IMR-90 (cell line): Measurements from ENCODE around the gene KIF6. TPM values are rescaled to one million over a fixed set of nuclear protein-coding genes. Genes with fewer than 3 reads are reported as not detected.

Experiments
- ATAC-seq: fragments of 200-7000 bp; cut with Tn5 transposase; 2 replicates; pipeline ENCODE4 v1.9.1; 2020; ENCODE audit warnings: low read depth, mild to moderate bottlenecking, moderate library complexity
- BruUV-seq: library from RNA; stranded (reverse); fragments of 400-500 nt; replicated peaks from 2 replicates; lab custom pipeline; 2021; lab: Mats Ljungman, UMichigan
- CTCF ChIA-PET: fragments of 300-600 bp; formaldehyde crosslinking; extraction: SDS; loops from one replicate; lab custom pipeline; 2021; ENCODE audit warnings: antibody characterized with exemption; lab: Yijun Ruan, JAX
- POLR2A ChIA-PET: fragments of 300-600 bp; sonication (Branson Sonifier 250); formaldehyde crosslinking; loops from one replicate; lab custom pipeline; 2022; ENCODE audit warnings: antibody characterized with exemption; ENCODE audit not compliant: unreplicated experiment; lab: Charles Lee
- DNase-seq: peaks from one replicate; pipeline ENCODE4 v3.0.0; 2013
- H2AFZ ChIP-seq: replicated peaks from 2 replicates; pipeline ENCODE3; 2013; ENCODE audit warnings: low read length, mild to moderate bottlenecking; ENCODE audit not compliant: poor library complexity
- H2AK5ac ChIP-seq: 2 replicates; pipeline ENCODE4 v1.6.1; 2013; ENCODE audit warnings: low read depth, low read length, inconsistent platforms
- H2AK9ac ChIP-seq: replicated peaks from 2 replicates; pipeline ENCODE3; 2013; ENCODE audit warnings: mild to moderate bottlenecking, low read depth, low read length, moderate library complexity; ENCODE audit not compliant: poor library complexity
- H2BK120ac ChIP-seq: 2 replicates; pipeline ENCODE4 v1.6.1; 2013; ENCODE audit warnings: low read depth, low read length, inconsistent platforms
- H2BK15ac ChIP-seq: 3 replicates; pipeline ENCODE4 v1.6.1; 2013; ENCODE audit warnings: low read depth, low read length, inconsistent platforms
- H2BK20ac ChIP-seq: 2 replicates; pipeline ENCODE4 v1.6.1; 2013; ENCODE audit warnings: low read depth, mild to moderate bottlenecking, inconsistent platforms, low read length, moderate library complexity
- H2BK5ac ChIP-seq: 2 replicates; pipeline ENCODE4 v1.6.1; 2013; ENCODE audit warnings: mild to moderate bottlenecking, low read depth, low read length, inconsistent platforms; ENCODE audit not compliant: poor library complexity, severe bottlenecking
- H3K14ac ChIP-seq: replicated peaks from 2 replicates; pipeline ENCODE4 v1.6.1; 2013; ENCODE audit warnings: low read depth, low read length, inconsistent platforms
- H3K18ac ChIP-seq: 2 replicates; pipeline ENCODE4 v1.6.1; 2013; ENCODE audit warnings: low read depth, low read length, control low read depth
- H3K23ac ChIP-seq: 2 replicates; pipeline ENCODE4 v1.6.1; 2013; ENCODE audit warnings: low read depth, low read length, inconsistent platforms
- H3K27ac ChIP-seq: 2 replicates; pipeline ENCODE4 v1.5.1; 2013; ENCODE audit warnings: mild to moderate bottlenecking, control low read depth, low read length; ENCODE audit not compliant: insufficient read depth
- H3K27me3 ChIP-seq: 2 replicates; pipeline ENCODE4 v1.6.1; 2013; ENCODE audit warnings: low read length; ENCODE audit not compliant: control insufficient read depth, insufficient read depth
- H3K36me3 ChIP-seq: 2 replicates; pipeline ENCODE4 v1.6.1; 2013; ENCODE audit warnings: low read length, mixed read lengths; ENCODE audit not compliant: control insufficient read depth, insufficient read depth
- H3K4ac ChIP-seq: 2 replicates; pipeline ENCODE4 v1.6.1; 2013; ENCODE audit warnings: low read depth, low read length, inconsistent platforms
- H3K4me1 ChIP-seq: 2 replicates; pipeline ENCODE4 v1.6.1; 2013; ENCODE audit warnings: low read length, mixed read lengths; ENCODE audit not compliant: control insufficient read depth, insufficient read depth
- H3K4me2 ChIP-seq: 2 replicates; pipeline ENCODE4 v1.6.1; 2013; ENCODE audit warnings: low read depth, mild to moderate bottlenecking, control low read depth, low read length, moderate library complexity
- H3K4me3 ChIP-seq: 2 replicates; pipeline ENCODE4 v1.5.1; 2013; ENCODE audit warnings: low read depth, mild to moderate bottlenecking, control low read depth, low read length, moderate library complexity; ENCODE audit not compliant: insufficient read depth
- H3K56ac ChIP-seq: 2 replicates; pipeline ENCODE4 v1.6.1; 2013; ENCODE audit warnings: low read length, inconsistent platforms; ENCODE audit not compliant: insufficient read depth; ENCODE audit errors: extremely low read depth
- H3K79me1 ChIP-seq, 2 experiments: 2 replicates each; pipeline ENCODE4 v1.6.1; 2013; ENCODE audit warnings: low read length in 2 of 2, inconsistent platforms in 1 of 2, low read depth in 1 of 2
- H3K9ac ChIP-seq: 2 replicates; pipeline ENCODE4 v1.6.1; 2013; ENCODE audit warnings: low read depth, low read length, control low read depth
- H3K9me1 ChIP-seq: 2 replicates; pipeline ENCODE4 v1.6.1; 2013; ENCODE audit warnings: low read length, inconsistent platforms; ENCODE audit not compliant: insufficient read depth
- H3K9me3 ChIP-seq: 2 replicates; pipeline ENCODE4 v1.6.1; 2013; ENCODE audit warnings: low read length; ENCODE audit not compliant: control insufficient read depth, insufficient read depth
- H4K20me1 ChIP-seq: 2 replicates; pipeline ENCODE4 v1.6.1; 2013; ENCODE audit warnings: low read length, inconsistent platforms; ENCODE audit not compliant: insufficient read depth
- H4K5ac ChIP-seq: 2 replicates; pipeline ENCODE4 v1.6.1; 2013; ENCODE audit warnings: mild to moderate bottlenecking, low read depth, low read length, control low read depth
- H4K8ac ChIP-seq, 2 experiments: 2 replicates each; pipeline ENCODE4 v1.6.1; 2013; ENCODE audit warnings: low read depth in 2 of 2, low read length in 2 of 2, control low read depth in 1 of 2, inconsistent platforms in 1 of 2
- H4K91ac ChIP-seq: 2 replicates; pipeline ENCODE4 v1.6.1; 2013; ENCODE audit warnings: low read depth, low read length, inconsistent platforms; ENCODE audit not compliant: insufficient read depth
- BHLHE40 ChIP-seq: fragments of 150-350 bp; IDR thresholded peaks from 2 replicates; pipeline ENCODE4 v1.6.1; 2016; ENCODE audit warnings: mild to moderate bottlenecking, low read depth, low read length
- CEBPB ChIP-seq: IDR thresholded peaks from 2 replicates; pipeline ENCODE4 v1.6.1; 2012; ENCODE audit warnings: low read depth, low read length, improper control_type of control experiment
- CHD1 ChIP-seq: IDR thresholded peaks from 2 replicates; pipeline ENCODE4 v1.6.1; 2012; ENCODE audit warnings: low read depth, low read length, improper control_type of control experiment
- CTCF ChIP-seq: conservative IDR thresholded peaks from 2 replicates; pipeline ENCODE4 v1.5.1; 2012; ENCODE audit warnings: mild to moderate bottlenecking, low read depth, low read length, improper control_type of control experiment
- ELK1 ChIP-seq: fragments of 150-350 bp; IDR thresholded peaks from 2 replicates; pipeline ENCODE4 v1.6.1; 2016; ENCODE audit warnings: low read depth, mild to moderate bottlenecking, low read length, moderate library complexity, borderline replicate concordance
- FOS ChIP-seq: fragments of 150-350 bp; IDR thresholded peaks from 2 replicates; pipeline ENCODE4 v1.6.1; 2016; ENCODE audit warnings: low read depth, low read length
- MAFK ChIP-seq: IDR thresholded peaks from 2 replicates; pipeline ENCODE4 v1.6.1; 2012; ENCODE audit warnings: low read depth, low read length, improper control_type of control experiment
- MAZ ChIP-seq: IDR thresholded peaks from 2 replicates; pipeline ENCODE4 v1.6.1; 2012; ENCODE audit warnings: low read depth, mild to moderate bottlenecking, low read length, improper control_type of control experiment, moderate library complexity, borderline replicate concordance
- MXI1 ChIP-seq: IDR thresholded peaks from 2 replicates; pipeline ENCODE4 v1.6.1; 2012; ENCODE audit warnings: low read depth, mild to moderate bottlenecking, low read length, moderate library complexity, borderline replicate concordance
- NFE2L2 ChIP-seq: fragments of 150-350 bp; IDR thresholded peaks from 2 replicates; pipeline ENCODE4 v1.6.1; 2016; ENCODE audit warnings: low read depth, mild to moderate bottlenecking, low read length
- POLR2A ChIP-seq: IDR thresholded peaks from 2 replicates; pipeline ENCODE4 v1.6.1; 2012; ENCODE audit warnings: mild to moderate bottlenecking, low read depth, low read length
- RAD21 ChIP-seq: IDR thresholded peaks from 2 replicates; pipeline ENCODE4 v1.6.1; 2012; ENCODE audit warnings: low read length, improper control_type of control experiment
- RCOR1 ChIP-seq: IDR thresholded peaks from 2 replicates; pipeline ENCODE4 v1.6.1; 2012; ENCODE audit warnings: mild to moderate bottlenecking, low read length, improper control_type of control experiment; ENCODE audit not compliant: insufficient replicate concordance
- RFX5 ChIP-seq: IDR thresholded peaks from 2 replicates; pipeline ENCODE4 v1.8.0; 2012; ENCODE audit warnings: low read depth, mild to moderate bottlenecking, low read length, moderate library complexity
- SMC3 ChIP-seq: fragments of 150-350 bp; IDR thresholded peaks from 2 replicates; pipeline ENCODE4 v1.6.1; 2016; ENCODE audit warnings: low read depth, mild to moderate bottlenecking, antibody characterized with exemption, low read length, moderate library complexity
- USF2 ChIP-seq: fragments of 150-350 bp; IDR thresholded peaks from 2 replicates; pipeline ENCODE4 v1.6.1; 2017; ENCODE audit warnings: mild to moderate bottlenecking, antibody characterized with exemption, low read length, low read depth
- WGBS, 2 experiments: methylation state at CpG; one replicate each; pipeline versions ENCODE4 v1.1.5 to v1.1.7; 2013; ENCODE audit warnings: missing lambda C conversion rate in 2 of 2; ENCODE audit not compliant: insufficient read length in 1 of 2; ENCODE audit errors: extremely low coverage in 2 of 2; 5-methylcytosine and 5-hydroxymethylcytosine counted together
- dilution Hi-C: fragments of 300-500 bp; cut with HindIII; formaldehyde crosslinking; loops from one replicate; pipeline ENCODE4 v1.14.3; 2018; ENCODE audit warnings: low sequenced_read_pairs; ENCODE audit not compliant: unreplicated experiment
- in situ Hi-C: fragments of 300-500 bp; cut with MboI; formaldehyde crosslinking; loops from 3 replicates; pipeline ENCODE4 v1.14.3; 2019; ENCODE audit warnings: low sequenced_read_pairs, inconsistent platforms, mixed read lengths
- intact Hi-C: fragments of 100-400 bp; cut with micrococcal nuclease; formaldehyde crosslinking; loops from 2 replicates; pipeline ENCODE4 v1.10.0; 2022
- polyA plus RNA-seq, 3 experiments: library from polyadenylated mRNA; depleted of rRNA; stranded (reverse); fragments of >200 nt; gene quantifications; 2 replicates each; pipeline ENCODE4 v1.2.3, GENCODE V29; 2012; ENCODE audit warnings: low replicate concordance in 1 of 3
- total RNA-seq: library from RNA; depleted of rRNA; stranded (reverse); fragments of >200 nt; gene quantifications from 2 replicates; pipeline ENCODE4 v1.2.3, GENCODE V29; 2012

Gene KIF6
- total and polyA plus RNA-seq, 2 of the 4 experiments (the other 2 are of a cell fraction), result under 0.01 to 0.10 TPM

GRCh38 chr6:39731565-39731964, 6.4 kb upstream of the KIF6 start:
- no TSS peak for BruUV-seq
- no peak overlapping the region for H2BK15ac ChIP-seq
- no peak overlapping the region for H2AK5ac ChIP-seq
- no peaks in the 10 kb centered on the region for H4K20me1 ChIP-seq
- intact Hi-C loops, result no loop called here
- H2AK9ac ChIP-seq, result no peak overlapping the region
- no peak overlapping the region for H3K4me3 ChIP-seq
- H3K9ac ChIP-seq, result no peak overlapping the region
- no peak overlapping the region for H4K5ac ChIP-seq
- no peak overlapping the region for H3K23ac ChIP-seq
- H2BK120ac ChIP-seq, result no peak overlapping the region
- H3K27ac ChIP-seq, result no peak overlapping the region
- H3K79me1 ChIP-seq, result no peaks in the 10 kb centered on the region
- TF ChIP-seq MAFK (no peak), MXI1 (no peak), NFE2L2 (no peak), CEBPB (no peak), SMC3 (no peak), ELK1 (no peak), RFX5 (no peak), POLR2A (no peak), CHD1 (no peak), RCOR1 (no peak), RAD21 (no peak), BHLHE40 (no peak), MAZ (no peak), USF2 (no peak), CTCF (no peak), FOS (no peak)
- no peak overlapping the region for H4K8ac ChIP-seq
- no peak overlapping the region for H2BK5ac ChIP-seq
- no peaks in the 10 kb centered on the region for H3K36me3 ChIP-seq
- no peak overlapping the region for H4K91ac ChIP-seq
- no peaks in the 10 kb centered on the region for H3K9me3 ChIP-seq
- no peak overlapping the region for H3K18ac ChIP-seq
- no CpG with 5 or more reads among the region's 6 CpGs for WGBS, 2 experiments
- ChIA-PET POLR2A (no interaction called here), CTCF (no interaction called here)
- peaks cover 4% of the 10 kb centered on the region for H3K27me3 ChIP-seq
- DNase-seq (no peak), ATAC-seq (no peak)
- no peak overlapping the region for H2BK20ac ChIP-seq
- H3K4me2 ChIP-seq, result no peak overlapping the region
- H3K4ac ChIP-seq, result no peak overlapping the region
- no peaks in the 10 kb centered on the region for H3K9me1 ChIP-seq
- dilution Hi-C loops, result no loop called here
- H3K14ac ChIP-seq, result no peak overlapping the region
- in situ Hi-C loops, result no loop called here
- H2AFZ ChIP-seq, result no peak overlapping the region
- H3K56ac ChIP-seq, result no peak overlapping the region
- no peaks in the 10 kb centered on the region for H3K4me1 ChIP-seq
